NT2/D1 (cell line): ENCODE data around the gene GPR27.
A peak's percentile ranks its signal among the peaks of the same experiment; 100 is the strongest.

Source experiments
- SUZ12 ChIP-seq: IDR thresholded peaks from 2 replicates; pipeline ENCODE4 v1.6.1; 2011; ENCODE audit not compliant: insufficient read length, insufficient read depth; ENCODE audit errors: extremely low read depth
- YY1 ChIP-seq: IDR thresholded peaks from 2 replicates; pipeline ENCODE4 v1.6.1; 2011; ENCODE audit not compliant: insufficient read length, insufficient read depth
- ZNF274 ChIP-seq: IDR thresholded peaks from 2 replicates; pipeline ENCODE4 v1.6.1; 2011; ENCODE audit warnings: mild to moderate bottlenecking, low read depth, low read length

DNA sequence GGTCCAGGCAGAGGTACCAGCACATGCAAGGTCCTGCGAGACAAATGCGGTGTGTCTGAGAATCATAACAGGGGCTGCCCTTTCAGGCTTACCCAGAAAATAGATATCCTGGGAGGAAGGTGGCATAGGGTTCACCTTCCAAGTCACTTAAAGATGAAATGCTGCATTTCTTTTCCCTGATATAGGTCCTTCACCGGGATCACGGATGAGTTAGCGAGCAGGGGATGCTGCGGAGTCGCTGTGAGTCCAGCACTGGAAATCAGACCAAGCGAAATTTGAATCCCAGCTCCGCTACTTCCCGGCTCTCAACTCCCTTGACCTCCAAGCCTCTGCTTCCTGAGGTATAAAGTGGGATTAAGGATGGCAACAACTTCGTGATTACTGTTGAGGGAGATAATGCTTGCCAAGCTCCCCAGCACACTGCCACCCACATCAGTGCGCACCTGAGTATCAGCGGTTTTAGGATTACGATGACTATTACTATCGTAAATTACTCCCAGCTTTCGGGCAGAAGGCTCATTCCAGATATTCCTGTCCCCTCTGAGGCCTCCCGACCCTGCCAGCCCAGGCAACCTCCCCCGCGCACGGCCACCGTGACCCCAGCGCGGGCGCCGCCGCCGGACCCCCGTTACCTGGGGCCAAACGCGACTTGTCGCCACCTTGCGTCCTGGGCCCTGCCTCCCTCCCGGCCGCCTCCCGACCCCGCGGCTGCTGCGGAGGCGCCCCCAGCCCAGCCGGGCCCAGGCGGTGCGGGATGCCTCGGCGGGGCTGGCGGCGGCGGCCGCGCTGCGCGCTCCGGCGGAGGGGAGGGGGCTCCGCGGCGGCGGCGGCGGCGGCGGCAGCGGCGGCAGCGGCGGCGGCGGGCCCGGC, 589 bp upstream of the GPR27 start:
- TF ChIP-seq YY1 (no peak), ZNF274 (no peak), SUZ12 (peak; percentile 58)
